Kidney (tissue), 14 donors: Measurements from ENCODE around the gene CADM3. TPM values are rescaled to one million over a fixed set of nuclear protein-coding genes. Genes with fewer than 3 reads are reported as not detected.

ENCODE experiments used
- DNase-seq, 5 donors: peaks; one replicate each; pipeline ENCODE4 v3.0.0-alpha.2; 2013 to 2020
- FAIRE-seq: peaks from 2 replicates; lab custom pipeline; 2012; peaks lifted over from hg19 to GRCh38; lab: Jason Lieb, UNC
- H3K27ac ChIP-seq, 2 donors: one replicate each; pipeline ENCODE4 v1.7.0; 2013; ENCODE audit warnings: low read depth in 2 of 2, low read length in 2 of 2, inconsistent platforms in 1 of 2
- H3K27me3 ChIP-seq: one replicate; pipeline ENCODE4 v1.7.1; 2013; ENCODE audit warnings: low read length, inconsistent platforms; ENCODE audit not compliant: control insufficient read depth, insufficient read depth
- H3K36me3 ChIP-seq, 3 donors: one replicate each; pipeline versions ENCODE4 v1.7.0 to v1.7.1; 2013; ENCODE audit warnings: low read length in 3 of 3, control low read depth in 1 of 3, inconsistent platforms in 1 of 3; ENCODE audit not compliant: insufficient read depth in 3 of 3, control insufficient read depth in 2 of 3
- H3K4me1 ChIP-seq, 3 donors: one replicate each; pipeline versions ENCODE4 v1.7.0 to v1.7.1; 2013; ENCODE audit warnings: low read length in 3 of 3, inconsistent platforms in 1 of 3, low read depth in 1 of 3; ENCODE audit not compliant: control insufficient read depth in 2 of 3, insufficient read depth in 2 of 3
- H3K4me3 ChIP-seq, 3 donors: one replicate each; pipeline versions ENCODE4 v1.7.0 to v1.8.1; 2013; ENCODE audit warnings: low read length in 3 of 3, control low read depth in 1 of 3, inconsistent platforms in 1 of 3
- H3K9ac ChIP-seq, 3 donors: one replicate each; pipeline versions ENCODE4 v1.7.0 to v1.7.1; 2013; ENCODE audit warnings: low read length in 3 of 3, control low read depth in 1 of 3, inconsistent platforms in 1 of 3
- H3K9me3 ChIP-seq, 3 donors: one replicate each; pipeline versions ENCODE4 v1.7.0 to v1.7.1; 2013; ENCODE audit warnings: low read length in 3 of 3, control low read depth in 1 of 3, inconsistent platforms in 1 of 3; ENCODE audit not compliant: control insufficient read depth in 2 of 3, insufficient read depth in 1 of 3
- CTCF ChIP-seq: IDR thresholded peaks from 3 replicates; pipeline ENCODE4 v1.5.1; 2012; ENCODE audit warnings: mild to moderate bottlenecking, moderate library complexity, borderline replicate concordance; ENCODE audit not compliant: insufficient read depth; ENCODE audit errors: extremely low read depth
- intact Hi-C: fragments of 100-400 bp; cut with DNase I; formaldehyde crosslinking; loops from one replicate; pipeline ENCODE4 v1.11.1; 2022
- polyA plus RNA-seq: library from polyadenylated mRNA; stranded (reverse); fragments of 350-450 nt; fragmentation: Illumina TruSeq; extraction: RNeasy Lipid Tissue Mini Kit (QIAGEN cat#74804); gene quantifications from one replicate; pipeline ENCODE4 v1.2.3, GENCODE V29; 2014; ENCODE audit warnings: low read depth, low replicate concordance; ENCODE audit not compliant: insufficient read depth
- total RNA-seq: library from RNA; stranded (reverse); fragmentation: NEBNext Ultra II Directional; extraction: Animal tissue kit (Norgen Biotek cat#: 25700); gene quantifications from one replicate; pipeline ENCODE4 v1.2.1, GENCODE V29; 2021
- donor health status: control.
- donor health status: control.
- donor health status: control.
- donor health status: control.
- donor health status: control.
- donor health status: DM: yes; HTN: yes; CAD: no.
- donor health status: Normal renal cell carcinoma (clear cell type).

The CADM3 gene
- total and polyA plus RNA-seq, 2 donors from 2014 or later = 0.56 to 25.8 TPM

GRCh38 chr1:159205225-159205624 lies 33.8 kb downstream of the CADM3 start:
- H3K4me3 ChIP-seq = no peak overlapping the region
- DNase-seq (no peak), FAIRE-seq (no peak)
- H3K9ac ChIP-seq = no peak overlapping the region
- H3K36me3 ChIP-seq = no peaks in the 10 kb centered on the region
- no peaks in the 10 kb centered on the region for H3K4me1 ChIP-seq
- intact Hi-C loops = no loop called here
- peaks cover 3% of the 10 kb centered on the region for H3K27me3 ChIP-seq
- no peak for TF ChIP-seq CTCF
- no peaks in the 10 kb centered on the region for H3K9me3 ChIP-seq
- no peak overlapping the region for H3K27ac ChIP-seq

- intact Hi-C loops = no loop called here
- H3K27me3 ChIP-seq = peaks cover 3% of the 10 kb centered on the region
- no peaks in the 10 kb centered on the region for H3K4me1 ChIP-seq
- no peak overlapping the region for H3K9ac ChIP-seq
- no peak for TF ChIP-seq CTCF
- DNase-seq (no peak), FAIRE-seq (no peak)
- no peak overlapping the region for H3K4me3 ChIP-seq
- H3K27ac ChIP-seq = no peak overlapping the region
- no peaks in the 10 kb centered on the region for H3K36me3 ChIP-seq
- no peaks in the 10 kb centered on the region for H3K9me3 ChIP-seq
Observed at GRCh38 chr1:159206110-159206509, 34.7 kb downstream of the CADM3 start.

GRCh38 chr1:159207080-159207479 lies 35.7 kb downstream of the CADM3 start:
- TF ChIP-seq CTCF = no peak
- no peaks in the 10 kb centered on the region for H3K36me3 ChIP-seq
- no peak overlapping the region for H3K27ac ChIP-seq
- H3K9me3 ChIP-seq = no peaks in the 10 kb centered on the region
- no peaks in the 10 kb centered on the region for H3K4me1 ChIP-seq
- peaks cover 3% of the 10 kb centered on the region for H3K27me3 ChIP-seq
- no peak for DNase-seq
- intact Hi-C loops = no loop called here
- FAIRE-seq = no peak
- no peak overlapping the region for H3K9ac ChIP-seq
- no peak overlapping the region for H3K4me3 ChIP-seq

- no peak for FAIRE-seq
- Histone ChIP-seq H3K4me3 (no peak overlapping the region), H3K27me3 (peaks cover 3% of the 10 kb centered on the region)
Observed at GRCh38 chr1:159207774-159208173, 36.4 kb downstream of the CADM3 start.

More at GRCh38 chr1:159207774-159208173, 36.4 kb downstream of the CADM3 start:
- H3K36me3 ChIP-seq = no peaks in the 10 kb centered on the region
- H3K4me1 ChIP-seq = no peaks in the 10 kb centered on the region
- TF ChIP-seq CTCF = no peak
- intact Hi-C loops = no loop called here
- DNase-seq = no peak
- no peak overlapping the region for H3K9ac ChIP-seq
- no peak overlapping the region for H3K27ac ChIP-seq
- no peaks in the 10 kb centered on the region for H3K9me3 ChIP-seq
